ENCODE results near the gene GAGE10. TPM values are rescaled to one million over a fixed set of nuclear protein-coding genes. Genes with fewer than 3 reads are reported as not detected.

The GAGE10 gene, protein sequence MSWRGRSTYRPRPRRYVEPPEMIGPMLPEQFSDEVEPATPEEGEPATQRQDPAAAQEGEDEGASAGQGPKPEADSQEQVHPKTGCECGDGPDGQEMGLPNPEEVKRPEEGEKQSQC
- total RNA-seq, result not detected

GRCh38 chrX:49303346-49303745 is at the start of gene GAGE10:
Gene GAGE10, plus strand, starts transcription at chrX:49303646. Its CDS starts 1,214 bp downstream, at chrX:49304860.
- DNase-seq (ENCODE audit: low spot score in 2 of 2) (no peak), ATAC-seq (no peak)
- H3K9me3 Mint-ChIP-seq, result no peaks in the 10 kb centered on the region
- no peaks in the 10 kb centered on the region for H3K36me3 Mint-ChIP-seq
- no peak within 1 kb of the TSS for H3K27ac Mint-ChIP-seq

GRCh38 chrX:49254639-49255038 is 48.8 kb upstream of the GAGE10 start:
- Mint-ChIP-seq H3K9me3 (no peaks in the 10 kb centered on the region), H3K36me3 (no peaks in the 10 kb centered on the region), H3K27ac (no peak overlapping the region)
- DNase-seq (ENCODE audit: low spot score in 2 of 2) (no peak), ATAC-seq (no peak)

DNA sequence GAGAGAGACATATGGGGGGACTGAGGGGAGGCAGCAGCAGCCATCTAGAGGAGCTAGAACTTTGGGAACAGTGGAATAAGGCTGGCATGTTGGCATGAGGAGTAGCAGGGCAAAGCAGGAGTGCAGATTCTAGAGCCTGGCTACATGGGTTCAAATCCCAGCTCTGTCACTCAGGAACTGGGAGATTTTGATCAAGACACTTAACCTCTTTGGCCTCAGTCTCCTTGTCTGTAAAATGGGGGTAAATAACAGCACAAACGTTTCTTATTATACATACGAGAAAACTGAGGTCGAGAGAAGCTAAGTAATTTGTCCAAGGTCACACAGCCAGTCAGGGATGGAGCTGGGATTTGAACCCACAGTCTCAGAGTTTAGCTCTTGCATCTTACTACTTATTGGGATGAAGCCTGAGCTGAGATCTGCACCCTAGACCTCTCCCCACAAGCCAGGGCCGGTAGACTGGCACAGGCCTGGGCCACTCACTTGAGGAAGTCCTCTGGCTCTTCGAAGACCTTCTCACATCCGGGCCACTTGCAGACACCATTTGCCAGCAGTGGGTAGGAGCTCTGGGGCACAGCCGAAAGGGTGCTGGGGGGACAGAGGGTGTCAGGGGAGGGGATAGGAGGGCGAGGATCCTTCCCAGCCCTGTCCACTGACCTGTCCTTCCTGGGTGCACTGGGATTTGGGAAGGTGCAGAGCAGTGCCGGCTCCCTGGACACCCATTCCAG is 47.0 kb upstream of the GAGE10 start:
- no peaks in the 10 kb centered on the region for H3K9me3 Mint-ChIP-seq
- H3K27ac Mint-ChIP-seq, result peak overlapping the region; percentile 14 to 69
- ATAC-seq (no peak), DNase-seq (ENCODE audit: low spot score in 2 of 2) (no peak)
- no peaks in the 10 kb centered on the region for H3K36me3 Mint-ChIP-seq

- peak overlapping the region in 1 of 2 donors; percentile 69 for H3K27ac Mint-ChIP-seq
- ATAC-seq (peak in 1 of 2 donors; percentile 34), DNase-seq (ENCODE audit: low spot score in 2 of 2) (no peak)
- no peaks in the 10 kb centered on the region for H3K9me3 Mint-ChIP-seq
- H3K36me3 Mint-ChIP-seq, result no peaks in the 10 kb centered on the region
Observed at GRCh38 chrX:49257074-49257790, 46.2 kb upstream of the GAGE10 start.

- Mint-ChIP-seq H3K27ac (peak overlapping the region in 1 of 2 donors; percentile 69), H3K9me3 (no peaks in the 10 kb centered on the region), H3K36me3 (no peaks in the 10 kb centered on the region)
- DNase-seq (ENCODE audit: low spot score in 2 of 2) (no peak), ATAC-seq (peak in 1 of 2 donors; percentile 64)
Observed at GRCh38 chrX:49257846-49258748, 45.3 kb upstream of the GAGE10 start.

DNA sequence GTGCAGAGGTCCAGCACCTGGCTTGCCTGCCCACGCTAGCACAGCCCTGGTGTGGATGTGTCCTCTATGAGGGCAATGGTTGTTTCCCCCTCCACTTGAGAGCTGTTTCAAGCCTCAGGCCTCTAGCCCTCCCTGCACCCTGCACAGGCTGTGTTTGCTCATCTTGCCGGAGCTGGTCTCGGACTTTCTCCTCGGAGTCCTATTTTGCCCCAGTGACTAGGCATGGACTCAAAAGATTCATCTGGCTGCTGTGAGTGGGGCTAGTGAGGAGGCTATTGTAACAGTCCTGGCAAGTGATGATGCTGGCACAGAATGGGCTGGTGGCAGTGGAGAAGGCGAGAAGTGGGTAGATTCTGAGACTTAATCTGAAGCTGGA is 44.7 kb upstream of the GAGE10 start:
- no peaks in the 10 kb centered on the region for H3K9me3 Mint-ChIP-seq
- H3K27ac Mint-ChIP-seq, result peak overlapping the region; percentile 7 to 19
- no peak for DNase-seq (ENCODE audit: low spot score in 2 of 2)
- ATAC-seq, result no peak
- H3K36me3 Mint-ChIP-seq, result no peaks in the 10 kb centered on the region

GRCh38 chrX:49260221-49260985 is 43.0 kb upstream of the GAGE10 start:
- DNase-seq (ENCODE audit: low spot score in 2 of 2) (no peak), ATAC-seq (no peak)
- Mint-ChIP-seq H3K9me3 (no peaks in the 10 kb centered on the region), H3K36me3 (no peaks in the 10 kb centered on the region), H3K27ac (peak overlapping the region in 1 of 2 donors; percentile 19)

DNA sequence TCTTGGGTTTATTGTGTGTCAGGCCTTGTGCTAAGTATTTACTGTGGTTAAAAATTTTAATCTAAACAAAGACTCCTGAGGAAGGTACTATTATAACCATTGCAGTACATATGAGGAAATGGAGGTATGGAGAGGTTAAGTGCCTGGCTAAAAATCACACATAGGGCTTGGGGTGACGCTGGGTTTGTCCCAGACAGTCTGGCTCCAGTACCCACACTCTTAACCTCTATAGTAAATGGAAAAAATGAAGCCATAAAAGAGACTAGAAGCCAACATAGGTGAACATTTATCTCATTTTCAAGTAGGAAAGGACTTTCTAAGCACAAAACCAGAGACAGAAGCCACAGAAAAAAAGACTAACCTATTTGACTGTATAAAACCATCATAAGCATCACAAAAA is 40.8 kb upstream of the GAGE10 start:
- no peaks in the 10 kb centered on the region for H3K36me3 Mint-ChIP-seq
- peak overlapping the region; percentile 30 to 69 for H3K27ac Mint-ChIP-seq
- H3K9me3 Mint-ChIP-seq, result no peaks in the 10 kb centered on the region
- no peak for DNase-seq (ENCODE audit: low spot score in 2 of 2)
- ATAC-seq, result peak; percentile 71 to 72

GRCh38 chrX:49263631-49264030 is 39.8 kb upstream of the GAGE10 start:
- Mint-ChIP-seq H3K36me3 (peaks cover 0 to 5% of the 10 kb centered on the region in 2 donors), H3K9me3 (no peaks in the 10 kb centered on the region), H3K27ac (peak overlapping the region; percentile 88 to 90)
- ATAC-seq (no peak), DNase-seq (ENCODE audit: low spot score in 2 of 2) (no peak)

DNA sequence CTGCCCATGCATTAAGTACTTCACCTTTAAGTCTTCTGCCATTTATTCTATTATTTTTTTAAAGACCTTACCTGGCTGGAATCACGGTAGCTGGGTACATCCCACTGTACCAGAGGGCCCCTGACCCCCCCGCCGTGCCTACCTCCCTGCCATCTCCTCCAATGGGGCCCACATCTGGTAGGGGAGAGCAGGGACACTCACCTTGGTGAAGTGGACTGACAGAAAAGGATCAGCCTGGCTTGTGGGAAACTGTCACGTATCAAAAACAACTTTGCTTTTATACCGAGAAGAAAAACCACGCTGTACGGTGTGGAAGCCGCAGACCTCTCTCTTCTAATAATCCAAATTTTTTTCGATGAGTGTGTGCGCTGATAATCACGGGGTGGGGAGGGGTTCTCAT is 39.0 kb upstream of the GAGE10 start, which contains the start of gene FOXP3:
Gene FOXP3, minus strand, starts transcription at position 251 of the 400 bp plus-strand sequence. CDS start 6,205 bp downstream, outside the sequence.
- Mint-ChIP-seq H3K27ac (peak within 1 kb of the TSS; percentile 88 to 90), H3K9me3 (no peaks in the 10 kb centered on the region), H3K36me3 (peaks cover 0 to 5% of the 10 kb centered on the region in 2 donors)
- DNase-seq (ENCODE audit: low spot score in 2 of 2) (no peak), ATAC-seq (no peak)

GRCh38 chrX:49266523-49267445 is 36.7 kb upstream of the GAGE10 start:
- ATAC-seq, result no peak
- peaks cover 9 to 15% of the 10 kb centered on the region in 2 donors for H3K36me3 Mint-ChIP-seq
- H3K27ac Mint-ChIP-seq, result peak overlapping the region in 1 of 2 donors; percentile 100

DNA sequence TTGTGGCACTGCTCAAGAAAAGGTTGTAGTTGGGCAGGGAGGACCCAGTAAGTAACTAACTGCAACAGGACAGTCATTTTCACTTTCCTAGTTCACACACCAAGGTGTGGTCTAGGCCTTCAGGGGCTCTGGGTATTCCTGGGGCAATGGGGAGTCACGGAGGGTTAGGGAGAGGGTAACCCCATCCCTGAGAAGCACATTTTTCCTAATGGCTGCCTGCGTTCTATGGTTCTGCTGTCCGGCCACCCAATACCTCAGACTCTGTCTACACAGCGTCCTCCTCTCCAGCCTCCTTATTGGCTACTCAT is 34.8 kb upstream of the GAGE10 start:
- ATAC-seq, result no peak
- DNase-seq (ENCODE audit: low spot score in 2 of 2), result no peak
- Mint-ChIP-seq H3K36me3 (peaks cover 9 to 15% of the 10 kb centered on the region in 2 donors), H3K27ac (peak overlapping the region; percentile 94 to 100), H3K9me3 (no peaks in the 10 kb centered on the region)

More at GRCh38 chrX:49266523-49267445, 36.7 kb upstream of the GAGE10 start:
- DNase-seq (ENCODE audit: low spot score in 2 of 2), result no peak
- H3K9me3 Mint-ChIP-seq, result no peaks in the 10 kb centered on the region

DNA sequence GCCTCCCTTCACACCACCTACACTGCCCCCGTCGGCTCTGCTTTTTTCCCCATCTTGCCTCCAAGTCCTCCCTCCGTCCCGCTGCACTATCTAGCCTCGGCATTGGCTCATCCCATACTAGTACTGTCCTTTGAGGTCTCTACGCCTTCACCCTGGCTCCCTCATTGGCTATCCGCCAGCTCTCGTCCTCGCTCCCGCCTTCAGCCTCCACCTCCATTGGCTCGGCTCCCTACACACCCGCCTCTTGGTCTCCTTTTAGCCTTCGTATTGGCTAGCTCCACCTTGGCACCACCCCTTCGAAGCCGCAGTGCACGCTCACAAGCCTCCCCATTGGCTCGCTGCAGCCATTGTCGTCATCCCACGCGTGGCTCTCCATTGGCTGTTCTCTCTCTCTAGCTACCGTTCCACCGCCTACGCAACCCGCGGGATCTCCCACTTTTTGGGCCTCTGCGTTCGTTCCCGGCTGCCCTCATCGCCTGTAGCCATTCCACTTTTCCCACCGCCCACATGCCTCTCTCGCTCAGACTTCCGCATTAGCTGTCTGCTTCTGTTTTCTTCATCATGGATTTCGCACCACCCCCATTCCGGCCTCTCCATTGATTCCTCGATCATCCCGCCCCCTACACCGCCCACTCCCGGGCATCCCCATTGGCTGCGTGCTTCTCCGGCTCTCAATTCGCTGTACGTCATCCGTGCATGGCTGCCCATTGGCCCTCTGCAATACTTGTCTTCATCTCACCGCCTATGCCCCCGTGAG is 34.3 kb upstream of the GAGE10 start:
- ATAC-seq (peak; percentile 83 to 85), DNase-seq (ENCODE audit: low spot score in 2 of 2) (peak; percentile 85 to 97)
- Mint-ChIP-seq H3K9me3 (no peaks in the 10 kb centered on the region), H3K36me3 (peaks cover 9 to 15% of the 10 kb centered on the region in 2 donors), H3K27ac (peak overlapping the region; percentile 99 to 100)

GRCh38 chrX:49269767-49270248 is 33.6 kb upstream of the GAGE10 start, which contains the start of gene PPP1R3F:
Gene PPP1R3F, plus strand, starts transcription at chrX:49269793. Its CDS starts 77 bp downstream, at chrX:49269870.
- ATAC-seq (peak; percentile 2), DNase-seq (ENCODE audit: low spot score in 2 of 2) (no peak)
- Mint-ChIP-seq H3K27ac (peak within 1 kb of the TSS; percentile 99 to 100), H3K36me3 (peaks cover 15% of the 10 kb centered on the region in 2 donors), H3K9me3 (no peaks in the 10 kb centered on the region)

All from activated naive CD4-positive, alpha-beta T cell treated with anti-CD3 and anti-CD28 coated beads, Interleukin-2, amount 50 U/mL, for 72 hours (primary cell).